GM12875 (cell line): ENCODE results near the gene IGF2.
"Not testable (repeated sequence)": the region's sequence is repeated elsewhere in the genome, so short reads cannot be mapped to it uniquely, and the experiment has no call there.

Source experiments
- H3K4me3 ChIP-seq: one replicate; pipeline ENCODE4 v1.5.1; 2011; ENCODE audit warnings: low read depth, low read length, control low read depth
- TF ChIP-seq, protein P1 (sequence below): IDR thresholded peaks from 2 replicates; pipeline ENCODE4 v1.5.1; 2011; ENCODE audit warnings: low read depth, mild to moderate bottlenecking, control low read depth, inconsistent platforms, low read length, moderate library complexity, borderline replicate concordance; ENCODE audit not compliant: insufficient read depth

Gene IGF2

DNA sequence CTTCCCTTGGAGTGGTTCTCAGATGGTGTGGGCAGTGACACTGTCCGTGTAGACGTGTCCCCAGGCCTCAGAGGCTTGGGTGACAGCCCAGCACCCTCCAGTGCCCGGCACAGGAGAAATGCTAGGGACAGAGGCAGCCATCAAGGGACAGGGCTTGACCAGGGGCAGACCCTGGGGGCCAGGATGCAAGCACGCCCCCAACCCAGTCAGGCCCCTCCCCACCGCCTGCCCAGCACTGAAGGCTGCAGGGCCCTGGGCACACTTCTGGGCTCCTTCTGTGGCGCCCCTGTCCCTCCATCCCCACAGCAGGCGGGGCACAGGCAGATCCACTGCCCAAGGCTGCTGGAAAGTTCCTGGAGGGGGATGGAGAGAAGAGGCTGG lies 11.1 kb downstream of the IGF2 start:
- TF ChIP-seq, protein P1, sequence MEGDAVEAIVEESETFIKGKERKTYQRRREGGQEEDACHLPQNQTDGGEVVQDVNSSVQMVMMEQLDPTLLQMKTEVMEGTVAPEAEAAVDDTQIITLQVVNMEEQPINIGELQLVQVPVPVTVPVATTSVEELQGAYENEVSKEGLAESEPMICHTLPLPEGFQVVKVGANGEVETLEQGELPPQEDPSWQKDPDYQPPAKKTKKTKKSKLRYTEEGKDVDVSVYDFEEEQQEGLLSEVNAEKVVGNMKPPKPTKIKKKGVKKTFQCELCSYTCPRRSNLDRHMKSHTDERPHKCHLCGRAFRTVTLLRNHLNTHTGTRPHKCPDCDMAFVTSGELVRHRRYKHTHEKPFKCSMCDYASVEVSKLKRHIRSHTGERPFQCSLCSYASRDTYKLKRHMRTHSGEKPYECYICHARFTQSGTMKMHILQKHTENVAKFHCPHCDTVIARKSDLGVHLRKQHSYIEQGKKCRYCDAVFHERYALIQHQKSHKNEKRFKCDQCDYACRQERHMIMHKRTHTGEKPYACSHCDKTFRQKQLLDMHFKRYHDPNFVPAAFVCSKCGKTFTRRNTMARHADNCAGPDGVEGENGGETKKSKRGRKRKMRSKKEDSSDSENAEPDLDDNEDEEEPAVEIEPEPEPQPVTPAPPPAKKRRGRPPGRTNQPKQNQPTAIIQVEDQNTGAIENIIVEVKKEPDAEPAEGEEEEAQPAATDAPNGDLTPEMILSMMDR, result no peak
- no peak overlapping the region for H3K4me3 ChIP-seq

DNA sequence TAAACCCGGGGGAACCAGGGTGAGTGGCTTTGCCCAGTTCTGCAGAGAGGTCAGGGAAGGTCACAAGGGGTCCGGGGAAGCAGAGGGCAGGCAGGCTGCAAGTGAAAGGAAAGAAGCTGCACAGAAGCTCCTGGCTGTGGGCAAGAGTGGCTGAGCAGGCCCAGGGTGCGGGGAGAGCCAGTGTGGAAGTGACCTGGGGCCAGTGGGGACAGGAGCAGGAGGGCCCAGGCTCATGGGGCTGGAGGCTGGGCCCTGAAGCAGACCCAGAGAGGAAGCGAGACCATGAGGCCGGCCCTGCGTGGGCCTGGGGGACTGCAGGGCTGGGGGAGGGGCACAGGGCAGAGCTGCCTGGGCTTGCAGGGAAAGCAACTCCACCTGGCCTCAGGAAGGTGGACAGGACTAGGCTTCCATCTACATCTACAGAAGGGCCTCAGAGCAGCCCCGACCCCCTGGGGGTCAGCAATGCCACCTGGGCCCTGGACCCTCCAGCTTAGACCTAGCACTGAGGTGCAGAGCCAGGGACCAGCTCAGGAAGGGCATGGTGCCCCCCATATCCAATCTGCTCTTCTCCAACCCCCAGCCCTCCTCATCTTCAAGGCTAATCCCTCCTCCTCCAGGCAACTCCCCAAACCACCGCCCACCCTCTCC lies 11.6 kb downstream of the IGF2 start:
- TF ChIP-seq, protein P1, result no peak

DNA sequence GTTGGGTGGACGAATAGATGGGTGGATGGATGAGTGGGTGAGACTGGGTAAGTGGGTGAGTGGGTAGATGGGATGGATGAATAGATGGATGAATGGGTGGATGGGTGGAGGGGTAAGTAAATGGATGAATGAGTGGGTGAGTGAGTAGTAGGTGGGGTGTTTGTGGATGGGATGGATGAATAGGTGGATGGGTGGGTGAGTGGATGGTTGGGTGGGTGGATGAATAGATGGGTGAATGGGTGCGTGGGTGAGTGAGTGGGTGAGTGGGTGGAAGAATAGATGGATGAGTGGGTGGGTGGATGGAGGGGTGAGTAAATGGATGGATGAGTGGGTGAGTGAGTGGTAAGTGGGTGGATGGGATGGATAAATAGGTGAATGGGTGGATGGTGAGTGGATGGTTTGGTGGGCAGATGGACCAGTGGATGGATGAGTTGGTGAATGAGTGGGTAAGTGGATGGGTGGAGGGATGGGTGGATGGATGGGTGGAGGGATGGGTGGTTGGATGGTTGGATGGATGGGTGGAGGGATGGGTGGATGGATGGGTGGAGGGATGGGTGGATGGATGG lies 12.6 kb downstream of the IGF2 start:
- TF ChIP-seq, protein P1, result no peak
- H3K4me3 ChIP-seq, result no peak overlapping the region

More for the DNA sequence above, 11.6 kb downstream of the IGF2 start:
- no peak overlapping the region for H3K4me3 ChIP-seq

DNA sequence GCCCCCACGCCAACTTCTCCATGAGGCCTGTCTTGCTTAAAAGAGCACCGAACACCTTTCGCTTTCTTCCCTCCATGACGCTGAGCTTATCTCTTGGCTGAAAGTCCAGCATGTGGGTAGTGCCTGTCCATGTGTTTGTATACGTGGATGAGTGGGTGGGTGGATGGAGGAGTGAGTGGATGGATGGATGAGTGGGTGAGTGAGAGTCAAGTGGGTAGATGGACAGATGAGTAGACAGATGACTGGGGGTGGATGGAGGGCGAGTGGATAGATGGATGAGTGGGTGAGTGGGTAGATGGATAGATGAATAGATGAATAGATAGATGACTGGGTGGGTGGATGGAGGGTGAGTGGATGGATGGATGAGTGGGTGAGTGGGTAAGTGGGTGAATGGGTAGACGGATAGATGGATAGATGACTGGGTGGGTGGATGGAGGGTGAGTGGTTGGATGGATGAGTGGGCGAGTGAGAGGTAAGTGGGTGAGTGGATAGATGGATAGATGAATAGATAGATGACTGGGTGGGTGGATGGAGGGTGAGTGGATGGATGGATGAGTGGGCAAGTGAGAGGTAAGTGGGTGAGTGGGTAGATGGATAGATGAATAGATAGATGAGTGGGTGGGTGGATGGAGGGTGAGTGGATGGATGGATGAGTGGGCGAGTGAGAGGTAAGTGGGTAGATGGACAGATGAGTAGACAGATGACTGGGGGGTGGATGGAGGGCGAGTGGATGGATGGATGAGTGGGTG lies 14.3 kb downstream of the IGF2 start:
- H3K4me3 ChIP-seq, result not testable (repeated sequence)

DNA sequence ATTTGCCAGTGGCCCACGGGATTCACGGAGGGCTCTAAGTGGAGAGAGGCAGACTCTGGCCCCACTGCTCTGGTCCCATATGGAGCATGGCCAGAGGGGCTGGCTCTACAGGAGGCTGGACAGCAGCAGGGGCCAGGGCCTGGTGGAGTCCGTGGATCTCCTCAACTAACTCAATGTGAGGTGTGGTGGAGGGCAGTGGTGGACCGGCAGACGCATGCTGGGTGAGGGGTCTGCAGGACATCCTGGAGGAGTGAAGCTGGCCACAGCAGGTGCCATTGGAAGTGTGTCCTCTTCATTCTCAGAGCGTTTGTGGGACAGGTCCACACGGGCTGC lies 15.6 kb downstream of the IGF2 start:
- TF ChIP-seq, protein P1, result no peak
- no peak overlapping the region for H3K4me3 ChIP-seq

DNA sequence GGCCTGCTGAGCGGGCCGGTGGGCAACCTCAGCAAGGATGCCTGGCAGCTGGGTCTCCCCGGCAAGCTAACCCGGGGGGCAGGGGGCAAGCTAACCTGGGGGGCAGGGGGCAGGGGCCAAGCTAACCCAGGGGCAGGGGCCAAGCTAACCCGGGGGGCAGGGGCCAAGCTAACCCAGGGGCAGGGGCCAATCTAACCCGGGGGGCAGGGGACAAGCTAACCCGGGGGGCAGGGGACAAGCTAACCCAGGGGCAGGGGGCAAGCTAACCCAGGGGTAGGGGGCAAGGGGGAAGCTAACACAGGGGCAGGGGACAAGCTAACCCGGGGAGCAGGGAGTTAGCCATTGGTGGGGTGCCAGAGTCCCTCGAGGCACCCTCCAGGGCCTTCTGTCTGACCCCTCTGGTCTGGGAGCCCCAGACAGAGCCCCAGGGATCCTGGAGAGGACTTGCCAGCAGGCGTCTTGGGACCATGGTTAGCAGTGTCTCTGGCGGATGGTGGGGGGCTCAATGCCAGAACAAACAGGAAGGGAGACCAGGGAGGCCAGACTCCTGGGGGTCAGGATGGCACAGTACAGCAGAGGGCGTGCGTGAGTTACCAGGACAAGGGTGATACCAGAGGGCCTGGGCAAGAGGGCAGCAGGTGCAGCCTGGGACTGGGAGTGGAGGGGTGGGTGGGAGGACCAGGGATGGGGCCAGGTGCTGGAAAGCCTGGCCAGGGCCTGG lies 16.1 kb downstream of the IGF2 start:
- TF ChIP-seq, protein P1, result no peak

DNA sequence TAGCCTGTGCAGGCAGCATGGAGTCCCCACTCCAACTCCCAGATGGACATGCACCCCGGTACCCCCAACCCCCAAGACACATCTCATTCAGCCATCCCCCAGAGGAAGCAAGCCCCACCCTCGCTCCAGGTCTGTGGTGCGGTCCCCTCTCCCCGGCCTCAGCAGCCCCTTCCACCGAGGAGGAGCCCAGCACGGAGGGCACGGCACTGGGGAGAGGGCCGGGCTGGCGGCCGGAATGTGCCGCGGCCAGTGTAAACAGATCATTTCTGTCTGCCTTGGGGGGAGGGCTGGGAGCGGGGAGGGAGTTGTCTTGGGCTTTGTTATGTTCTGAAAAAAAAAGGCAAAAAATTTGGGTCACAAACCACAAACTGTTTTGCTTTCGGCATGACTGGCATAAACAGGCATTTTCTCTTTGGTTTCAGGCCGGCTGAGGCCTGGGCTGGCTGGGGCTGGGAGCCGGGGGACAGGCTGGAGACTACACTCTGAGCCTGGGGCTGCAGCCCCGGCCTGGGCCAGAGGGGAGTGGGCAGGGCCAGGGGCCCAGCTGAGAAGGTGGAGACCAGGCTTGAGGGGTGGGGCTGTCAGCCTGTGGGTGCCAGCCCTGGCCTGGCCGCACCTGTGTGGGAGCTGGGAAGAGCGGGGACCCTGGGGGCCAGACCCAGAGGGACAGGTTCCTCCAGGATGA lies 16.8 kb downstream of the IGF2 start:
- TF ChIP-seq, protein P1, result no peak
- no peak overlapping the region for H3K4me3 ChIP-seq

More for the DNA sequence above, 16.1 kb downstream of the IGF2 start:
- no peak overlapping the region for H3K4me3 ChIP-seq
